Measurements from ENCODE around the gene PACSIN2.

Gene PACSIN2

DNA sequence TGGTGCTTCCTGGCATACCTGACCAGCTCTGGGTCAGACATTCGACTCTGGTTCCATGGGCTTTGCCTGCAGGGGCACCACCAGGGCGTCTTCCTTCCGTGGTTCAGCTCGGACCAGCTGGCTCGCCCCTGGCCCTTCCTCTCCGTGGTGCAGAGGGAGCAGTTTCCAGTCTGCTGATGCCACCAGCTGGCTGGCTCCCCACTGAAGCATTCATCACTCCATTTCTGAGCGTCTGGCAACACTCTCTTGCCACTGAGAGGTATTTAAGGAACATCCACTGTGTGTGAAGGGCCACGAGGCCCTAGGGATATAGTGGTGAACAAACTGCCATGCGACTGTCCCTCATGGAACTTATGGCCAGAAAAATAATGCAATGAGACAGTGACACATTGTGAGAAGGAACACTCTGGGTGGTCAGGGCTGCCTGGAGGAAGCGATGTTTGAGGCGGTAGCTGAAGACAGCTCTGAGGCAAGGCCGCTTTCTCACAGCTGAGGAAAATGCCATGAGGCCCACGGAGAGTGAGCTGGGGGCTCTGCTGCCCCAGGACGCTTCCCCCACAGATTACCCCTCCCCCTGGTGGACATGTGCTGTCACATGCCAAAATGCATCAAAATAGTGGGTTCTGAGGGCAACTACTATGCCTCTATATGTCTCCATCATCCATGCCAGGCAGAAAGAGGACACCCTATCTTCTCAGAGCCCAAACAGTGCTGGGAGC lies 113.0 kb downstream of the PACSIN2 start:
- DNase-seq: peak; percentile 8

DNA sequence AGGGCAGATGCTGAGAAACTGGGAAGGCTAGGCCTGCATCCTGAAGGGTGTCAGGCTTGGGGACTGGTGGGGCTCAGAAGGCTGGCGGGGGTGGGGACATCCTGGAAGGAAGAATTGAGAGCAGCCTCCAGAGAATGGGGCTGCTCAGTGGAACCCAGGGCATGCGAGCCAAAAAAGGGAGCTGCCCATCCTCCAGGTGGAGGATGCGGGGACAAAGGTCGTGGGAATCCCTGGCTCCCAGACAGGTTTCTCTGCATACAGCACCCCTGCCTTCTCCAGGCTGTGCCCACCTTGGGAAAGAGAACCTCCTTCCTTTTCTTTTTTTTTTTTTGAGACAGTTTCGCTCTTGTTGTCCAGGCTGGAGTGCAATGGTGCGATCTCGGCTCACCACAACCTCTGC lies 117.0 kb downstream of the PACSIN2 start:
- DNase-seq: no peak

DNA sequence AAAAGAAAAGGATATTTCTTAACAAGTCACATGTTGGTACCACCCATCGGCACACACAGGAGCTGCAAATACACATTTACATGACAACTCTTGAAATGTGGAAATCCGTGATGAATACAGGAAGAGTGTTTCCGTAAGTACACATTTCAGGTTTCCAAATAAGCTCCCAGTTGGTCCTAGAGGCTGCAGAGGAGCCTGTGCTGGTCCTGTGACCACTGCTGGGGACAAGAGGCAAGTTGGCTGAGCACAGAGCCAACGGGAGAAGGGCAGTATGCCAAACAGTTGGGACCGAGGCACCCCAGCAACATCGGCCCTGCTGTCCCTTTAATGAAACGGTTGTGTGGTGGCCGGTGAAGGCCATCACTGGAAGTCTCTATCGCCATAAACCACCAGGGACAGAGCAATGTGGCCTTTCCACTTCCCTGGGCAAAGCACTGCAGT lies 119.4 kb downstream of the PACSIN2 start:
- DNase-seq: no peak

DNA sequence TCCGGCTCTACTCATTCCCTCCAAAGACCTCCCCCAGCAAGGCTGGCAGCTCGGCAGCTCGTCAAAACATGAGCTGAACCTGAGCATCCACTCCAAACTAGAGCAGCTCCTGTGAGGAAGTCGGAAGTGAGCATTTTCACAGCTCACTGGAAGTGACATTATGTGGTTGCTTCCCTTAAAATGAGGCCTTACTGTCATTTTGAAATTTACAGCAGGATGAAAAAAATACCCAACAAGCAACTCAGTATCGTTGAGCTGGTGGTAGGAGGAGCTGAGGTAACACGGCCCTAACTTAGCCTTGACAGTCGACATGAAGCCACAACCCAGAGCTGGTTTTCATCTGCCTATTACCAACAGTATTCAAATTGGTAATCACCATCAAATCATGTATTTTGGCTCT lies 119.9 kb downstream of the PACSIN2 start:
- DNase-seq: no peak

DNA sequence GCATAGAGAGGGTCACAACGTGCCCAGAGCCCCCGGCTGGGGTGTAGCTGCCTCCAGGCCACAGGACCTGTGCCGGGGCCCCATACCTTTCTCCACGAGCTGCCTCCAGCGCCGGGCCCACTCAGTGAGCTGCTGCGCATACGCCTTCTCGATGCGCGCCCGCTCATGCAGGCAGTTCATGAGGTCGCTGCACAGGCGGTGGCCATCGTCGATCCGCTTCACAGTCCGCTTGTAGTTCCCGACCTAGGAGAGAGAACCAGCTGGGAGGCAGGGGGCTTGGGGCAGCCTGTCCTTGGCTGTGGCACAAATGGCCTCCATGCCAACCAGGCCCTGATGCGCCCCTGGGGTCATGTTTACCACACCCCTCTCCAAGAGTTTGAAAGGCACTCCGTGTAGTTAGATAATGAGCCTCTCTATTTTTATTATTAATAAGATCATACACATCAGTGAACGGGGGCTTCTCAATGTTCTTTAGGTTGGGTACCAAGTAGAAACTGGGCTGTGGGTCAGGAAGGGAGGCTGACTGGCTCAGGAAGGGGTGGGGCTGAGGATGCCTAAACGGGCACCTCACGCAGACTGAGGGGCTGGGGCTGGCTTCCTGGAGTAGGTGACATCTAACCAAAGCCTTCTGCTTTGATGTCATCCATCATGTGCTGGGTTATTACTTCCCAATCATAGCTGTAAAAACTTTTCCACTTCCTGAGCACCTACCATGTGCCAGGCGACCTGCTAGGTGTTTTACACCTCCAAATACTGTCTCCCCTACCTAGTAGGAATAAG lies 121.4 kb downstream of the PACSIN2 start:
- no peak for DNase-seq

DNA sequence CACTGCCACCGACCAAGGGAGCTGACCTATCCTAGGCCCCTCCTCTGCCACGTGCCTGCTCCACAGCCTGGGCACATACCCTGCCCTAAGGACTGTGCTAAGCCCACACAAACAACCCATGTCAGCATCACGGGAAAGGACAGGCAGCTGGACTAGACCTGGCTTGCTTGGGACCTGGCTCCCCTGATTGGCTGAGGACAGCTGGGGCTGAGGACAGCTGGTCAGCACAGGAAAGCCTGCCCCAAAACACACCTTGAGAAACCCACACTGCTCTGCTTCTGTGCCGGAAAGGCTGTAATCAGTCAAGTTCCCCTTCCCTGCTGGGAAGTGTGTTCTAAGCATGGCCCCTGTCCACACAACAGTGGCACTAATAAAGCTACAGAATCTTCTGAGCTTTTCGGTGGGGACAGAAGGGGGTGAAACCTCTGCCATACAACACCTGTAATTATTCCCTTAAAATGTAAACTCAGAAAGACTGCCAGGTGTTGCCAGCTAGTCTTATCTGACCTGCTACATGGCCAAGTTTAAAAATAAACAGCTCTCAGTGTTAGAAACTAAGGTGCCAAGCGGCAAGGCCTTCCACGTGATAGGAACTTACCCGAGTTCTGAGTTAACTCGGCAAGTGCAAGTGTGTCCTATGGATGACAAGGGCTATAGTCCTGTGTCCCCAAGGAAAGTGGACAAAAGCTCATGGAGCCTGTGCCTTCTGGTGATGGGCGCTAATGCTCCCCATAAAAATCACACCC lies 122.2 kb downstream of the PACSIN2 start:
- no peak for DNase-seq

DNA sequence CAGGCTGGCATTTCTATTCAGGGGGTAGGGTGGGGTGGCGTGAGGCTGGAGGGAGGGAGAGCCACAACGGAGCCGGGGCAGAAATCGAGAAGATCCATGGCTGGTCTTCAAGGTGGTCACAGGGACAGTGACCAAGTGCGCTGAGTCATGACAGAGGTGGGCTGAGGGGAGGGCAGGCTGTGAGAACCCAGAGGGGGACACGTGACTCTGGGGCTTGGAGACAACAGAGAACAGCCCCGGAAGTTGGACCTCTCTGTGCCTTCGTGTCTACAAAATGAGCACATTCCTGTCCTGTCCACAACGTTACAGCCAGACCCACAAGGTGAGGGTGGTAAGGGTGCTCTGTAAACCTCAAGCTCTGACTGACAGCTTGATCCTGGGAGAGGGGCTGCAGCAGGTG lies 122.8 kb downstream of the PACSIN2 start:
- no peak for DNase-seq

DNA sequence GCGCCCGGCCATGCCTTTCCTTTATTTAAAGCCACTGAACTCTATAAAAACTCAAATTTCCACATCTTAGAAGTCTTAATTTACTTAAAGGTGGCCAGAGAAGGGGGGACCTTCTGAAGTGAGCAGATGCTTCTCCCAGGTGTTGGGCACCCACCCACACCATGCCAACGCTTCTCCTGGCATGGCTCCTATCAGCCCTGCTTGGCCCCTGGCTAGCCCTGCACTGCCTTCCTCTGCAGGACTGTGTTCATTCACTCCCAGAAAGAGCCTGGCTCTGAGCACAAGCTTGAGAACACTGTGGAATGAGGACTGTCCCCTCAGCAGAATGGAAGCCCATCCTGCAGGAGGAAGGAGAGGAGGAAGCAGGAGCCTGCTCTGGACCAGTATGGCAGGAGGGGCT lies 123.3 kb downstream of the PACSIN2 start:
- no peak for DNase-seq

DNA sequence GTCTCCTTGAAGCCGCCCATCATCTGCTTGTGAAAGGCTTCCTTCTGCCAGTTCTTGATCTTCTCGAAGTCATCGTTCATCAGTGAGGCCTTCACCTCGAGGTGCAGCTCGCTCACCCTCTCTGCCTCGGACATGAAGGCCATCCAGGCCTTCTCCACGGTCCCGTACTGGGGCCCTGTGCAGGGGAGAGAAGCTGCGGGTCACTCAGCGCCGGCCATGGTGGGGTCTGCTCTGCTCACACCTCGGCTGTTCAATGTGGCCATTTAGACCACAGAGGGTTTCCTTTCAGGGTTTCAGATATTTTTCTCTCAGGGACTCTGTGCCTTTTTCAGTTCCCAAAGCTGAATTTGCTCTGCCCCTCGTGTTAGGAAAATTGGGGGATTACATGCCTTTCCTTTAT lies 123.9 kb downstream of the PACSIN2 start:
- DNase-seq: no peak

DNA sequence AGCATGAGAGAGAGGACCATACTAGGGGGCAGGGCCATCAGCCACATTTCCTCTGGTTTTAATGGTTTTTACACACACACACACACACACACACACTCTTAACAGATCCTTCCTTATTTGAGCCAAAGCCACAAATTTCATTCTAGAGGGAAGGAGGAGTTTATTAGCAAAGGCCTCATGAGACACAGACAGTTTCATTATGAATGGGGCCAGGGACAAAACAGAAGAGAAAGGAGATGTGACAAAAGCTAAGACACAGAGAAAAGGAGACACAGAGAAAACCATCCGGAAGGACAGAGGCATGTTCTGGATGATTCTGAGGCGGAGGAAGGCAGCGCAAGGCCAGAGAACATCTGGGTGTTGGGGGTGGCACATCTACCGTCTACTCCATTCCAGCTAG lies 125.6 kb downstream of the PACSIN2 start:
- DNase-seq: no peak

DNA sequence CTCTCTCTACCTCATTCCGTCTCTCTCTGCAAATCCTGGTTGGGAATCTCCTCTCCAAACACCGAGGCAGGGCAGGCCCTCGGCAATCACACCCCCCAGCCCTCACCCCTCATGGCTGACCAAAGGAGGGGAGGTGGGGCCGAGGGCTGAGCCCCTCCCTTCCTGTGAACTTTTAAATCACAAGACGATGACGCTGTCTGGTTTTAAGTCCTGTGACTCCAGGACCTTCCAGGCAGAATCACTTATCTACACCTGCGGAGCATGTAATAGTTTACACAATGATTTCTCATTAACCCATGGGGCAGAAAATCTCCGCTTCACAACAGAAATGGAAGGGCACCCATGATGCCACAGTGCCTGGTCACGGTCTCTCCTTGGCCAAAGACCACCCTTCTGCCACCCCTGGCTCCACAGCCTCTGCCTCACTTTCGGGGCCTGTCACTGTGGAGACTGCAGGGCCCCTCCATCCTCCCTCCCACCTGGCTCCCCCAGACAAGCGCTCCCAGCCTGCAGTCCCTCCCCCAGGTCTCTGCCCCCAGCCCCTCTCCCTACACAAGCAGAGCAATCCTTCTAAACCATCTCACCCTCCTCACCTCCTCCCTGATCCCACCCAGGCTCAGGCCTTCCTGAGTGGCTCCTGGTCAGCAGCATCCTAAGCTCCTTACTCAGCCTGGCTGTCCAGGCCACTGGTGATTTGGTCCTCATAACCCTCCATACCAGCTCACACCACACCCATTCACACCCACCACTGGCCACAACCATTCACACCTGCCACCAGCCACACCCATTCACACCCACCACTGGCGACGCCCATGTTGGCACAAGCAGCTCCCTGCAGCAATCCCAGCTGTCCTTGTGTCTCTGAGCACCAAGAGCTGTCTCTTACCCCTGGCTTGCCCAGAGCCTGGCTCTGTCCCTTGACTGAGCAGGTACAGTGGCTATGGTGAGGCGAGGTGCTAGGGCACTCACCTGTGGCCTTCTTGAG lies 127.1 kb downstream of the PACSIN2 start:
- DNase-seq: peak; percentile 53

DNA sequence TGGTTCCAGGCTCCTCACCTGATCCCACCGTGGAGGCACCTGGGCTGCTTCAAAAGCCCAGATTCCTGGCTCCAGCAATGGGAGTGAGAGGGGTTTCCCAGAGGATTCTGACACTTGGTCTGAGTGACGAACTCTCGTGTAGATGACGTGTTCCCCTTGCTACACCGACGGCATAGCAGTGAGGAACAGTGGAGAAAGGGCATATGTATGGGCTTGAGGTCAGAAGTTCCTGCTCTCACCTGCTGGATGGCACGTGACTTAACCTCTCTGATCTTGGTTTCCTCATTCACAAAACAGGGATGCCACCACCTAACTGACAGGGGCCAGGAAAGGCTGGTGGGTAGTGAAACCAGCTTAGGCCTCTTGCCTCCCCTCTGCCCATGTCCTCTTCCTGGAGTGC lies 127.8 kb downstream of the PACSIN2 start:
- peak; percentile 41 for DNase-seq

DNA sequence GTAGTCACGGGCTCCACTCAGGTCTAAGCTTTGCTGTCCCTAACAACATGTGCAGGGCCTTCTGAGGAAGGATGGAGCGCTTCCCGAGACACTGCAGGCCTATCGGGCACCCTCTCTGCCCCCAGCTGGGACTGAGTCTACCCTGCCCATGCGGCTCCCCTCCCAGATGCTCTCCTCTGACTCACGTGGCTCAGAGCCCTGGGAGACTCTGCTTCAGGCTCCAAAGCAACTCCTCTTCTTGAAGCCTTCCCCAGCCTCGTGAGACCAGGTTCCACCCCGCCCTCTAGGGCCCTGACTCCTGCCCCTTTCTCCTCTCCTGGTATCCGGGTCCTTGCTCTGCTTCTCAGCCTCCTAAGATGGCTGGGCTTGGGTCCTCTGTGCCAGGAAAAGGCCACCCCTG lies 129.5 kb downstream of the PACSIN2 start:
- DNase-seq: no peak

DNA sequence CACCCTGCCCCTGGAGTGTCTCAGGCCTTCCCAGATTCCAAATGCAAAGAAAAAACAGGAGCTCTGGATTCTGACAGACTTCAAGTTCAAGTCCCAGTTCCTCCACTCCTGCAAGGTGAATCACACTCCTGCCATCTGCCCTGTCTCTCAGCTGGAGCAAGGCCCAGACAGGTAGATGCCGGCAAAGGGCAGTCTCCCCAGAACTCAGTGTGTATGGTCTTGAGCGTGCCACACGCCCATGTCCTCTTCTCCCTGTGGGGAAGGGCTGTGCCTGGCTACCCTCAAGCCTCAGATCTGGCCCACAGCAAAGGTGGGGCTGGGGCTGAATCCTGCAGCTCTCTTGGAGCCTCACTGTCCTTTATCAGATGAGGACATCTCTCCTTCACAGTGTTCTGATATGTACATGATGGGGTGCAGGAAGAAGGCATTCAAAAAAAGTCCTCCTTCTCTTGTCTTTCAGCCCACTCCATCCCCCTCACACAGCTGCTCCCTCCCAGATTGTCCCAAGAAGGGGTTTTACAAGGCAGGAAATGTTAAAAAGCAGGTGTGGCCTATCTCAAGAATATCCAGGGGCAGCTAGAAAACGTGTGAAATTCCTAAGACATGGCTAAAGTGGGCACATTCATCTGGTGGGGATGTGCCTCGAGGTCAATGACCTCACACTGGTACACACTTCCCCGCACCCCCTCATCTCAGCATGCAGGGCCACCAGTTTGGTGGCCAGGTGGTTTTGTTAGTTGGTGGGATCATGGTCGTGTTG lies 130.2 kb downstream of the PACSIN2 start:
- no peak for DNase-seq

DNA sequence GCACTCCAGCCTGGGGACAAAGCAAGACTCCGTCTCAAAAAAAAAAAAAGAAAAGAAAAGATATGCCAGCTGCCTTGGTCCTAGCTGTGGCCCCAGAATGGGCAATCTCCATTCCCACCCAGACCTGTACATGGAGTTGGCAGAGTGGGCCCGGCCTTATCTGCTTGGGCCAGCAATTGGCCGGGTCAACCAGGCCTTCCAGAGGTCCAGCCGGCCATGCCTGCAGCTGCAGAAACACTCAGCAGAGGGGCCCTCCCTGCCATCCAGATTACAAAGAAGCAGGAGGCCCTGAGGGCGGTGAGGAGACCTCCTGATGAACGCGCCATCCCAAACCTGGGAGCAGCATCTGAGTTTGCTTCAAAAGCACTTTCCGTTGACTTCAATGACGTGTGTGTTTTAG lies 131.0 kb downstream of the PACSIN2 start:
- DNase-seq: no peak

DNA sequence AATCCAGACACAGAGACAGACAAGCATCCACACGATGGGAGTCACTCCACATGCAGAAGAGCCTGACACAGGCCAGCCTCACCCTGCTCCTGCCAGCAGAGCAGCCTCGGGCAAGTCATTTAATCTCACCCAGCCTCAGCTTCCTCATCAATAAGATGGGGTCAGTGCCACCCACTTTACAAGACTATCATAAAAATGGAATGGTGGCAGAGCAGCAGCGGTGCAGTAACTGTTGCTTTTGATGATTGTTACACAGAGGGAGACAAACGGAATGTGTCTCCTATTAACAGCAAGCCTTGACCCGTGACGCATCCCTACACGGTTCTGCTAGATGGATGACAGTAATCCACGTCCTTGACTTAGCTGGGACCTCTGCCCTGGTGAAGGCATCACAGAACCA lies 131.8 kb downstream of the PACSIN2 start:
- DNase-seq: no peak

DNA sequence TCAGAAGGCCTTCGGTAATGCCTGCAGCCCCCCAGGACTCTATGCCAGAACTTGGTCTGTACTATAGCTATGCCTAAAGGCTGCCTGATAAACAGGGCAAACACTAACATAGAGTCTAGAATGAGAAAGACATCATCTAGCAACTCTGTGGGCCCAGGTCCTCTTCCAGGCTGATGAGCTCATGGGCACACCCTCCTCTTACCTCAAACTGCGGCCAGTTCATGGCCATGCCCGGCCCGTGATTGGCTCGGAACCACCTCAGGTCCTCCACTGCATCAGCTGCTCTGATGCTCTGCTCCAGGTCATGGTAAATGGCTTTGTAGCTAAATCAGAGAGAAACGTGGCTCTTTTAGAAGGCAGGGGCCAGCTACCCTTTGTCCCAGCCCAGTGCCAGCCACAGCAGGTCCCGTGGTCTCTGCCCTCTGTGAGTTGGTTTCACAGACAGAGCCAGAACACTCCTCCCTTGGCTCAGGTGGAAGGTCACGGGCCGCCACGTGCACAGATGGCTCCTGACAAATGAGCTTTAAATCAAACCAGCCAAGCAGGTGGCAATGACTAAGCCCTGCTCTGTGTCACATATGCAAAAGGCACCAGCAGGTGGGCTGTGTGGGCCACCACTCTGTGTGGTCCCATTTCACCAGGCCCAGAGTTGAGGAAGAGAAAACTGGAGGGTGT lies 132.8 kb downstream of the PACSIN2 start:
- peak; percentile 60 for DNase-seq

DNA sequence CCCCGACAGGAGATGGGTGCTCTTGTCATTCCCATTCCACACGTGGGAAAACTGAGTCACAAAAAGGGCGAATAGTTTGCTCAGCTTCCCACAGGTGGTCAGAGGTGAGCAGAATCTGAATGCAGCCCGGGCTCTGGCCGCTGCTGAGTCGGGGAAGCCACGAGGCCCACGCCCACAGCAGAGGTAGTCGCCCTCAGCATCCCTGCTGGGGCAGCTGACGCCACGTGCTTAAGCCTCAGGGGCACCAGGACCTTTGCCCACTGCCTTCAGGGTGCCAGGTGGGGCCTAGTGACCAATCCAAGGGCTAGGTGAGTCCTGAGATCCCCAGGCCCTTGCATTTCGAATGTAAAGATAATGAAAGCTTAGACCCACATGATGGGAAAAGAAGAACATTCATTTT lies 133.7 kb downstream of the PACSIN2 start:
- DNase-seq: no peak

DNA sequence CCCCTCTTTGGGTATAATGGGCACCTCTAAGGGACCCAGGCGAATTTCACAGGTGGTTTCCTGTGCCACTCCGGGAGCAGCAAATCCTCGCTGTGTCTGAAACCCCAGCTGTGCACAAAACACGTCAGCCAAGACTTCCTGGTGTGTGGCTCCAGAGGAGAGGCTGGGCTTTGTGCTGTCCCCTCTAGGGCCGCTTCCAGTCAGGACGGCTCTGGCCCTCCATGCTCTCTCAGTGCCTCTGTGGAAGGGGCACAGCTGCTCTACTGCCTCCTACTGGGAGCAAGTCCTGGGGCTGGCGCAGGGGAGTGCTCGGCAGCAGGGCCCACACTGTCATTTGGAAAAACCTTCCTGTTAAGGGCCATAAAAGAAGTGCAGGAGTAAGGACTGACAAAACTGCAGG lies 134.1 kb downstream of the PACSIN2 start:
- no peak for DNase-seq

DNA sequence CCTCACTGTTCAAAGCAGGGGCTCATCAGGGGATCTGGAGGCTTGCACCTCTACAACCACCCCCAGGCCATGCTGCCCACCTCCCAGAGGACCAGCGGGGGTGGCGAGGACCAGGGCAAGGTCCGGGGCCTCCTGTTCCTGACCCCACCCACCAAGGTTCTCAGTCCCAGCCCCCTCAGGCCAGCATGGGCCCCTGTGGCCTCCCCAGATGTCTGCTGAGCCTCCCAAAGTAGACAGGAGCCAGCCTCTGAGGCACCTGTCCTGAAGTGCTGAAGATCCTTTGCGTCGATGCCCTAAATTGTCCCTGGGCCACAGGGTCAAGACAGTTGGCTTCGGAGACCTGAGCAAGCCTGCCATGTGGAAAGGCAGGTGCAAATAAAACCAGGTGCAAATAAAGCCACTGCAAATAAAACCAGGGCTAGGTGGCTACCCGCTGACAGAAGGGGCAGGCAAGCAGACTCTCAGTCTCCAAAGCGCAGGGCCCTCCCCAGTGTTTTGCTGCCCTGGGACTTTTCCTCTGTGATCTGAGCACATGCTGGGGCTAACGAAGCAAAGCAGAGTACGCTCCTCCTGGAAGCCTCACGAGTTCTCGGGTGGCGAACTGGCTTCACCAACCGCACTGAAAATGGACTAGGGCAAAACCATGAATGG lies 135.5 kb downstream of the PACSIN2 start:
- peak; percentile 84 for DNase-seq

Measured in DMS53 (cell line).